HCT116 (cell line): ENCODE measurements around the gene MSH3. TPM values are rescaled to one million over a fixed set of nuclear protein-coding genes. Genes with fewer than 3 reads are reported as not detected.

Experiments
- ATAC-seq: fragments of 200-7000 bp; cut with Tn5 transposase; 2 replicates; pipeline ENCODE4 v1.9.1; 2020; ENCODE audit warnings: mild to moderate bottlenecking, moderate library complexity
- BruUV-seq: library from RNA; stranded (reverse); fragments of 400-500 nt; replicated peaks from 2 replicates; lab custom pipeline; 2021; lab: Mats Ljungman, UMichigan
- CTCF ChIA-PET: fragments of 300-600 bp; sonication (Branson Sonifier 250); formaldehyde crosslinking; loops from one replicate; lab custom pipeline; 2021; ENCODE audit warnings: antibody characterized with exemption; lab: Charles Lee
- POLR2A ChIA-PET: fragments of 300-600, 350-600 bp; sonication (Branson Sonifier 250); formaldehyde crosslinking; loops from one replicate; lab custom pipeline; 2021; ENCODE audit warnings: antibody characterized with exemption; lab: Charles Lee
- RAD21 ChIA-PET, 2 experiments: fragments of 300-600 bp; sonication (Branson Sonifier 250); formaldehyde crosslinking; loops; one replicate each; lab custom pipeline; 2023; ENCODE audit warnings: low total read pairs in 2 of 2; ENCODE audit not compliant: uncharacterized antibody in 2 of 2, unreplicated experiment in 2 of 2, low non-redundant PET in 1 of 2; lab: Charles Lee
- DNase-seq: peaks from one replicate; pipeline ENCODE4 v3.0.0-alpha.2; 2010; ENCODE audit warnings: low read depth, low spot score
- H2AFZ ChIP-seq: fragments of 200-600 bp; shearing (Covaris generic), sonication (generic); 2 replicates; pipeline ENCODE4 v1.6.1; 2017; ENCODE audit warnings: low read depth, mixed run types, mixed read lengths, antibody characterized with exemption, low read length; ENCODE audit not compliant: poor library complexity, severe bottlenecking
- H3K27ac ChIP-seq: 2 replicates; pipeline ENCODE4 v1.5.1; 2012; ENCODE audit warnings: low read depth, low read length
- H3K27me3 ChIP-seq: fragments of 200-600 bp; sonication (generic); 2 replicates; pipeline ENCODE4 v1.6.1; 2016; ENCODE audit warnings: mixed run types, low read length, mixed read lengths; ENCODE audit not compliant: insufficient read depth
- H3K36me3 ChIP-seq, 2 experiments: fragments of 200-500 bp in 1 of 2; fragments of 200-600 bp in 1 of 2; sonication (Bioruptor generic) in 1 of 2; sonication (generic) in 1 of 2; 2 replicates each; pipeline versions ENCODE4 v1.5.1 to v1.6.1; 2014 to 2016; ENCODE audit warnings: low read length in 2 of 2, inconsistent platforms in 1 of 2, mixed read lengths in 1 of 2, mixed run types in 1 of 2; ENCODE audit not compliant: insufficient read depth in 2 of 2, control insufficient read depth in 1 of 2
- H3K4me1 ChIP-seq, 2 experiments: fragments of 200-600 bp in 1 of 2; sonication (generic) in 1 of 2; 2 replicates each; pipeline versions ENCODE4 v1.5.1 to v1.6.1; 2012 to 2017; ENCODE audit warnings: low read length in 2 of 2, inconsistent platforms in 1 of 2, mild to moderate bottlenecking in 1 of 2, mixed read lengths in 1 of 2, mixed run types in 1 of 2, moderate library complexity in 1 of 2; ENCODE audit not compliant: insufficient read depth in 2 of 2, control insufficient read depth in 1 of 2
- H3K4me2 ChIP-seq: fragments of 200-600 bp; sonication (generic); 2 replicates; pipeline ENCODE4 v1.6.1; 2017; ENCODE audit warnings: mixed run types, low read length, mixed read lengths
- H3K4me3 ChIP-seq, 2 experiments: fragments of 200-600 bp in 1 of 2; sonication (generic) in 1 of 2; replicated peaks in 1 of 2; 2 replicates each; pipeline ENCODE4 v1.5.1; 2011 to 2016; ENCODE audit warnings: low read length in 2 of 2, control low read depth in 1 of 2, low read depth in 1 of 2, mild to moderate bottlenecking in 1 of 2, mixed read lengths in 1 of 2, mixed run types in 1 of 2
- H3K79me2 ChIP-seq: fragments of 200-600 bp; sonication (generic); 2 replicates; pipeline ENCODE4 v1.6.1; 2017; ENCODE audit warnings: mild to moderate bottlenecking, mixed run types, low read length, moderate library complexity, mixed read lengths; ENCODE audit not compliant: insufficient read depth
- H3K9ac ChIP-seq: fragments of 200-600 bp; sonication (generic); 2 replicates; pipeline ENCODE4 v1.6.1; 2016; ENCODE audit warnings: low read length, mixed read lengths
- H3K9me2 ChIP-seq: fragments of 200-600 bp; sonication (generic), shearing (Covaris generic); 2 replicates; pipeline ENCODE4 v1.6.1; 2017; ENCODE audit warnings: mixed run types, mild to moderate bottlenecking, moderate library complexity; ENCODE audit not compliant: insufficient read depth
- H3K9me3 ChIP-seq, 2 experiments: fragments of 200-500 bp in 1 of 2; fragments of 200-600 bp in 1 of 2; sonication (Bioruptor generic) in 1 of 2; sonication (generic) in 1 of 2; 2 replicates each; pipeline ENCODE4 v1.6.1; 2014 to 2017; ENCODE audit warnings: low read length in 2 of 2, mixed read lengths in 2 of 2, inconsistent platforms in 1 of 2, low read depth in 1 of 2, mild to moderate bottlenecking in 1 of 2, mixed run types in 1 of 2, moderate library complexity in 1 of 2; ENCODE audit not compliant: control insufficient read depth in 1 of 2, insufficient read depth in 1 of 2
- H4K20me1 ChIP-seq: fragments of 200-600 bp; sonication (generic), shearing (Covaris generic); 2 replicates; pipeline ENCODE4 v1.6.1; 2017; ENCODE audit warnings: mixed run types, mild to moderate bottlenecking, moderate library complexity; ENCODE audit not compliant: insufficient read depth
- ATF3 ChIP-seq: IDR thresholded peaks from 2 replicates; pipeline ENCODE4 v1.6.1; 2012
- CBX3 ChIP-seq: IDR thresholded peaks from 2 replicates; pipeline ENCODE4 v1.6.1; 2012; ENCODE audit warnings: low read depth
- CTCF ChIP-seq, 3 experiments: fragments of 200-600 bp in 1 of 3; sonication (generic) in 1 of 3; IDR thresholded peaks in 2 of 3; conservative IDR thresholded peaks in 1 of 3; 2 replicates each; pipeline ENCODE4 v1.5.1; 2012 to 2017; ENCODE audit warnings: low read depth in 2 of 3, low read length in 2 of 3, antibody characterized with exemption in 1 of 3, borderline replicate concordance in 1 of 3, control low read depth in 1 of 3, mild to moderate bottlenecking in 1 of 3, mixed read lengths in 1 of 3, mixed run types in 1 of 3, moderate library complexity in 1 of 3; ENCODE audit not compliant: insufficient read depth in 1 of 3
- ELF1 ChIP-seq: IDR thresholded peaks from 2 replicates; pipeline ENCODE4 v1.6.1; 2012; ENCODE audit warnings: low read depth, borderline replicate concordance
- EZH2 ChIP-seq: fragments of 200-600 bp; sonication (generic); IDR thresholded peaks from 2 replicates; pipeline ENCODE4 v1.6.1; 2017; ENCODE audit warnings: antibody characterized with exemption, mixed run types
- EZH2phosphoT487 ChIP-seq: fragments of 200-600 bp; IDR thresholded peaks from 2 replicates; pipeline ENCODE4 v1.6.1; 2018; ENCODE audit warnings: antibody characterized with exemption, borderline replicate concordance
- FOSL1 ChIP-seq: IDR thresholded peaks from 2 replicates; pipeline ENCODE4 v1.6.1; 2012; ENCODE audit warnings: low read depth
- MAX ChIP-seq: IDR thresholded peaks from 2 replicates; pipeline ENCODE4 v1.6.1; 2012
- POLR2A ChIP-seq: IDR thresholded peaks from 2 replicates; pipeline ENCODE4 v1.7.0; 2011; ENCODE audit warnings: borderline replicate concordance; ENCODE audit not compliant: insufficient read depth, insufficient read length; ENCODE audit errors: extremely low read depth
- POLR2AphosphoS5 ChIP-seq: IDR thresholded peaks from 2 replicates; pipeline ENCODE4 v1.6.1; 2011; ENCODE audit warnings: mild to moderate bottlenecking, low read depth, low read length, moderate library complexity
- REST ChIP-seq: IDR thresholded peaks from 2 replicates; pipeline ENCODE4 v1.6.1; 2012; ENCODE audit warnings: low read depth
- SIN3A ChIP-seq: IDR thresholded peaks from 2 replicates; pipeline ENCODE4 v1.6.1; 2012; ENCODE audit warnings: low read depth
- SP1 ChIP-seq: IDR thresholded peaks from 2 replicates; pipeline ENCODE4 v1.6.1; 2012; ENCODE audit warnings: low read depth
- SRF ChIP-seq: IDR thresholded peaks from 2 replicates; pipeline ENCODE4 v1.6.1; 2012; ENCODE audit warnings: low read depth
- TCF7L2 ChIP-seq: IDR thresholded peaks from 2 replicates; pipeline ENCODE4 v1.7.0; 2011; ENCODE audit warnings: borderline replicate concordance, inconsistent platforms; ENCODE audit not compliant: insufficient read depth, insufficient read length; ENCODE audit errors: extremely low read depth
- YY1 ChIP-seq: IDR thresholded peaks from 2 replicates; pipeline ENCODE4 v1.6.1; 2011; ENCODE audit warnings: low read length, low read depth, moderate library complexity, mild to moderate bottlenecking; ENCODE audit not compliant: insufficient replicate concordance; ENCODE audit errors: extremely low read depth
- ZBTB33 ChIP-seq: IDR thresholded peaks from 2 replicates; pipeline ENCODE4 v1.6.1; 2011; ENCODE audit warnings: mild to moderate bottlenecking, low read length, moderate library complexity; ENCODE audit not compliant: insufficient replicate concordance; ENCODE audit errors: extremely low read depth
- ZFX ChIP-seq: fragments of 450-650 bp; IDR thresholded peaks from 2 replicates; pipeline ENCODE4 v1.6.1; 2017
- ZNF274 ChIP-seq: fragments of 200-500 bp; sonication (Bioruptor generic); IDR thresholded peaks from 2 replicates; pipeline ENCODE4 v1.6.1; 2014; ENCODE audit warnings: mild to moderate bottlenecking, low read depth, low read length, inconsistent platforms
- intact Hi-C: fragments of 100-400 bp; cut with micrococcal nuclease; formaldehyde crosslinking; loops from 2 replicates; pipeline ENCODE4 v1.10.0; 2022
- total RNA-seq: library from RNA; stranded (reverse); gene quantifications from one replicate; pipeline ENCODE4 v1.2.1, GENCODE V29; 2021; ENCODE audit not compliant: unreplicated experiment

Gene MSH3
- total RNA-seq, 1 experiment from 2014 or later, result 4.9 TPM

GRCh38 chr5:80805038-80805437 lies 150.6 kb downstream of the MSH3 start:
- no peaks in the 10 kb centered on the region for H3K9me3 ChIP-seq
- no peak for TF ChIP-seq EZH2phosphoT487
- TF ChIP-seq ZNF274, result no peak
- no peak for TF ChIP-seq ZFX
- no peak for TF ChIP-seq MAX
- TF ChIP-seq POLR2AphosphoS5, result no peak
- TF ChIP-seq EZH2, result no peak
- no peak for TF ChIP-seq REST
- no peak for TF ChIP-seq ATF3
- no peak for TF ChIP-seq CBX3
- no peak for TF ChIP-seq CTCF (IDR thresholded peaks at IDR 0.05 in 2 of 3, conservative IDR thresholded peaks at IDR 0.05 in 1 of 3; ENCODE audit: borderline replicate concordance in 1 of 3, insufficient read depth in 1 of 3, low read depth in 2 of 3, low read length in 2 of 3)
- TF ChIP-seq ZBTB33, result no peak
- no peak for TF ChIP-seq SP1
- TF ChIP-seq YY1, result no peak
- no peak for TF ChIP-seq TCF7L2
- TF ChIP-seq SRF, result no peak
- TF ChIP-seq FOSL1, result no peak
- TF ChIP-seq ELF1, result no peak
- TF ChIP-seq POLR2A, result no peak
- no peak for TF ChIP-seq SIN3A
- TF ChIP-seq, all 23 proteins: peak for 0
- no peak overlapping the region for H2AFZ ChIP-seq
- DNase-seq (no peak), ATAC-seq (no peak)
- H3K79me2 ChIP-seq, result no peaks in the 10 kb centered on the region
- H3K4me1 ChIP-seq, result no peaks in the 10 kb centered on the region
- no peaks in the 10 kb centered on the region for H3K27me3 ChIP-seq
- ChIA-PET RAD21 (no interaction called here), POLR2A (no interaction called here), CTCF (no interaction called here)
- H3K9ac ChIP-seq, result no peak overlapping the region
- intact Hi-C loops, result no loop called here
- H3K27ac ChIP-seq, result no peak overlapping the region
- H3K4me2 ChIP-seq, result no peak overlapping the region
- no peak overlapping the region for H3K4me3 ChIP-seq
- BruUV-seq, result no TSS peak
- H4K20me1 ChIP-seq, result no peaks in the 10 kb centered on the region
- no peaks in the 10 kb centered on the region for H3K9me2 ChIP-seq
- no peaks in the 10 kb centered on the region for H3K36me3 ChIP-seq
